HepG2 (cell line): ENCODE data around the gene STAT6. TPM values are rescaled to one million over a fixed set of nuclear protein-coding genes. Genes with fewer than 3 reads are reported as not detected.

Source experiments
- TARDBP ChIP-seq: sonication (generic); formaldehyde crosslinking; IDR thresholded peaks from 2 replicates; pipeline ENCODE4 v1.8.0; 2022; ENCODE audit warnings: mild to moderate bottlenecking, missing genetic modification reagents
- ZNF761 ChIP-seq: sonication (generic); formaldehyde crosslinking; conservative IDR thresholded peaks from 2 replicates; pipeline ENCODE4 v1.4.0; 2020; ENCODE audit warnings: mild to moderate bottlenecking, missing genetic modification reagents
- polyA plus RNA-seq, 8 experiments: library from polyadenylated mRNA; depleted of rRNA in 3 of 8; stranded (reverse) in 7 of 8; unstranded in 1 of 8; fragments of >200 nt; fragmentation: Illumina TruSeq in 4 of 8; extraction: Trizol in 4 of 8; gene quantifications; 2 replicates each; pipeline versions ENCODE4 v1.2.1 to v1.2.3, GENCODE V29; 2011 to 2016; ENCODE audit warnings: low read depth in 4 of 8, missing spikeins in 1 of 8, mixed read lengths in 1 of 8; ENCODE audit not compliant: insufficient read depth in 1 of 8
- total RNA-seq, 5 experiments: library from RNA; depleted of rRNA; stranded (reverse); fragments of >200 nt; fragmentation: Illumina TruSeq; extraction: Trizol; gene quantifications; 2 replicates each; pipeline ENCODE4 v1.2.3, GENCODE V29; 2016; ENCODE audit warnings: low read depth in 1 of 5
- TF ChIP-seq, protein P1 (sequence below), 2 experiments: sonication (generic) in 1 of 2; formaldehyde crosslinking in 1 of 2; IDR thresholded peaks; 2 replicates each; pipeline versions ENCODE4 v1.6.1 to v1.9.0; 2014 to 2022; ENCODE audit warnings: antibody characterized with exemption in 1 of 2, borderline replicate concordance in 1 of 2, inconsistent platforms in 1 of 2, low read depth in 1 of 2, missing genetic modification reagents in 1 of 2

Gene STAT6
- total and polyA plus RNA-seq, 2 of the 13 experiments (the other 11 are each of a cell fraction or from before 2014, with no cell fraction given): 28.0 to 62.2 TPM

DNA sequence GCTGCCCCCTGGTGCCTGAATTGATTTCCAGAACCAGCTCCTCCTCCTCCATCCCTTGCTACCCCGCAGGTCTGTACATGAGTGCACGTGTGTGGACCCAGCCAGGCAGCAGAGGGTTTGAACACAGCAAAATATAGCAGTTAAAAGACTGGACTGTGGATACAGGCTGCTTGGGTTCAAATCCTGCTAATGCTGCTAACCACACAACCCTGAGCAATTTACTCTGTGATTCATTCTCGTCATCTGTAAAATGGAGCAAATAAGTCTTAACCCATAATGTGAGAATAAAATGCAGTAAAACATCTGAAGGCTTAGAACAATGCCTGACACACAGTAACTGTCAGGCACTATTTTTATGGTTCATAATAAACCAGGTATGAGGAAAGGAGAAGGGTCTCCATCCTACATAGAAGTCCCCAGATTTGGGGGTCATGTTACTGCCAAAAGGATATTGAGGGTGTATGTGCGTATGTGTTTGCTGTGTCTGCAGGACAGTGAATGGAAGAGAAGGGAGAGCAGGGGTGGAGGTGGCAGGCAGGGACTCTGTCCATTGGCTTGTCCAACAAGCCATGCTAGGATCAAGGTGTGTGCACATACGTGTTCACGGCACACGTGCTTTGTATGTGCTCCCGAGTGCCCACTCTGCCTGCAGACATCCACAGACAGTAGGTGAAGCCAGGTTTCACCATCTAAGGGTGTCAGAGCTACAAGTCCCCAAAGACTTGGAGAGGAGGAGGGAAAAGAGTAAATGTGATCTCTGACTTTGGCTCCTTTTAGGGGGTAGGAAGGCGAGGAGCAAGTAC is 1.5 kb upstream of the STAT6 start (continued):
- TF ChIP-seq, protein P1, sequence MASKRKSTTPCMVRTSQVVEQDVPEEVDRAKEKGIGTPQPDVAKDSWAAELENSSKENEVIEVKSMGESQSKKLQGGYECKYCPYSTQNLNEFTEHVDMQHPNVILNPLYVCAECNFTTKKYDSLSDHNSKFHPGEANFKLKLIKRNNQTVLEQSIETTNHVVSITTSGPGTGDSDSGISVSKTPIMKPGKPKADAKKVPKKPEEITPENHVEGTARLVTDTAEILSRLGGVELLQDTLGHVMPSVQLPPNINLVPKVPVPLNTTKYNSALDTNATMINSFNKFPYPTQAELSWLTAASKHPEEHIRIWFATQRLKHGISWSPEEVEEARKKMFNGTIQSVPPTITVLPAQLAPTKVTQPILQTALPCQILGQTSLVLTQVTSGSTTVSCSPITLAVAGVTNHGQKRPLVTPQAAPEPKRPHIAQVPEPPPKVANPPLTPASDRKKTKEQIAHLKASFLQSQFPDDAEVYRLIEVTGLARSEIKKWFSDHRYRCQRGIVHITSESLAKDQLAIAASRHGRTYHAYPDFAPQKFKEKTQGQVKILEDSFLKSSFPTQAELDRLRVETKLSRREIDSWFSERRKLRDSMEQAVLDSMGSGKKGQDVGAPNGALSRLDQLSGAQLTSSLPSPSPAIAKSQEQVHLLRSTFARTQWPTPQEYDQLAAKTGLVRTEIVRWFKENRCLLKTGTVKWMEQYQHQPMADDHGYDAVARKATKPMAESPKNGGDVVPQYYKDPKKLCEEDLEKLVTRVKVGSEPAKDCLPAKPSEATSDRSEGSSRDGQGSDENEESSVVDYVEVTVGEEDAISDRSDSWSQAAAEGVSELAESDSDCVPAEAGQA (IDR thresholded peaks at IDR 0.05; ENCODE audit: low read depth): no peak
- TF ChIP-seq, protein P1 (CRISPR knock-in tag; IDR thresholded peaks at IDR 0.05; ENCODE audit: borderline replicate concordance): no peak
- TF ChIP-seq ZNF761 (CRISPR knock-in tag) (no peak), TARDBP (CRISPR knock-in tag) (no peak)
